Endothelial cell (in vitro differentiated cells): ENCODE measurements around the gene GRM4. TPM values are rescaled to one million over a fixed set of nuclear protein-coding genes. Genes with fewer than 3 reads are reported as not detected.

Source experiments
- DNase-seq: peaks from one replicate; pipeline ENCODE4 v3.0.0; 2021; ENCODE audit warnings: low spot score
- H3K27ac Mint-ChIP-seq: one replicate; pipeline ENCODE4 v1.8.0; 2021; ENCODE audit warnings: mixed read lengths, inconsistent platforms; ENCODE audit not compliant: unreplicated experiment
- H3K27me3 Mint-ChIP-seq: one replicate; pipeline ENCODE4 v1.8.0; 2021; ENCODE audit warnings: mild to moderate bottlenecking, moderate library complexity, mixed read lengths, inconsistent platforms; ENCODE audit not compliant: unreplicated experiment
- H3K36me3 Mint-ChIP-seq: one replicate; pipeline ENCODE4 v1.8.0; 2021; ENCODE audit warnings: mild to moderate bottlenecking, low read depth, mixed read lengths, inconsistent platforms; ENCODE audit not compliant: unreplicated experiment
- H3K4me1 Mint-ChIP-seq: one replicate; pipeline ENCODE4 v1.8.0; 2021; ENCODE audit warnings: mild to moderate bottlenecking, mixed read lengths, inconsistent platforms; ENCODE audit not compliant: unreplicated experiment
- H3K4me3 Mint-ChIP-seq: one replicate; pipeline ENCODE4 v1.8.0; 2021; ENCODE audit warnings: mild to moderate bottlenecking, mixed read lengths, inconsistent platforms; ENCODE audit not compliant: unreplicated experiment
- H3K9me3 Mint-ChIP-seq: one replicate; pipeline ENCODE4 v1.8.0; 2021; ENCODE audit warnings: mixed read lengths, inconsistent platforms; ENCODE audit not compliant: unreplicated experiment
- total RNA-seq: library from RNA; stranded (reverse); fragmentation: NEBNext Ultra II Directional; extraction: Animal tissue kit (Norgen Biotek cat#: 25700); gene quantifications from one replicate; pipeline ENCODE4 v1.2.1, GENCODE V29; 2021; ENCODE audit not compliant: unreplicated experiment
- TF ChIP-seq, protein P1 (sequence below): fragments of 200-600 bp; sonication (generic); IDR thresholded peaks from one replicate; pipeline ENCODE4 v1.5.0; 2021; ENCODE audit warnings: antibody characterized with exemption; ENCODE audit not compliant: unreplicated experiment

GRM4 gene
- total RNA-seq, 1 donor from 2014 or later, result 2.6 TPM

DNA sequence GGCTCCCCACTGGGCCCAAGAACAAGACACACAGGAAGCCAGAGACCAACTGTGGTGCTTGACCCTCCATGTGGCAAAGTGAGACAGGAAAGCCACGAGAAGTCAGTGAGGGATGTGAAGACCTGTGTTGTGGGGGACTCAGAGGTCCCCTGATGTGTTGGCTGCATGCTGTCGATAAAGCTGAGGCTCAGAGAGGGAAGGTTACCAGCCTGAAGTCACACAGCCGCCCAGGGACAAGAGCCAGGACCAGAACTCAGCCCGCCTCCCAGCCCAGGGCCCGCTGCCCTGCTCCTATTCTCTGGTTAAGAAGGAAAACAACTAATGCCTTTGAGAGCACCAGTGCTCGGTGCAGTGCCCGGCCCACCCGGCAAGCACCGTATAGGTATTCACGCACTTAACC, 63.5 kb downstream of the GRM4 start:
- Mint-ChIP-seq H3K36me3 (no peaks in the 10 kb centered on the region), H3K27ac (no peak overlapping the region), H3K4me1 (peaks cover 8% of the 10 kb centered on the region), H3K4me3 (no peak overlapping the region), H3K27me3 (peaks cover 9% of the 10 kb centered on the region), H3K9me3 (no peaks in the 10 kb centered on the region)
- TF ChIP-seq, protein P1, sequence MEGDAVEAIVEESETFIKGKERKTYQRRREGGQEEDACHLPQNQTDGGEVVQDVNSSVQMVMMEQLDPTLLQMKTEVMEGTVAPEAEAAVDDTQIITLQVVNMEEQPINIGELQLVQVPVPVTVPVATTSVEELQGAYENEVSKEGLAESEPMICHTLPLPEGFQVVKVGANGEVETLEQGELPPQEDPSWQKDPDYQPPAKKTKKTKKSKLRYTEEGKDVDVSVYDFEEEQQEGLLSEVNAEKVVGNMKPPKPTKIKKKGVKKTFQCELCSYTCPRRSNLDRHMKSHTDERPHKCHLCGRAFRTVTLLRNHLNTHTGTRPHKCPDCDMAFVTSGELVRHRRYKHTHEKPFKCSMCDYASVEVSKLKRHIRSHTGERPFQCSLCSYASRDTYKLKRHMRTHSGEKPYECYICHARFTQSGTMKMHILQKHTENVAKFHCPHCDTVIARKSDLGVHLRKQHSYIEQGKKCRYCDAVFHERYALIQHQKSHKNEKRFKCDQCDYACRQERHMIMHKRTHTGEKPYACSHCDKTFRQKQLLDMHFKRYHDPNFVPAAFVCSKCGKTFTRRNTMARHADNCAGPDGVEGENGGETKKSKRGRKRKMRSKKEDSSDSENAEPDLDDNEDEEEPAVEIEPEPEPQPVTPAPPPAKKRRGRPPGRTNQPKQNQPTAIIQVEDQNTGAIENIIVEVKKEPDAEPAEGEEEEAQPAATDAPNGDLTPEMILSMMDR, result no peak
- no peak for DNase-seq

DNA sequence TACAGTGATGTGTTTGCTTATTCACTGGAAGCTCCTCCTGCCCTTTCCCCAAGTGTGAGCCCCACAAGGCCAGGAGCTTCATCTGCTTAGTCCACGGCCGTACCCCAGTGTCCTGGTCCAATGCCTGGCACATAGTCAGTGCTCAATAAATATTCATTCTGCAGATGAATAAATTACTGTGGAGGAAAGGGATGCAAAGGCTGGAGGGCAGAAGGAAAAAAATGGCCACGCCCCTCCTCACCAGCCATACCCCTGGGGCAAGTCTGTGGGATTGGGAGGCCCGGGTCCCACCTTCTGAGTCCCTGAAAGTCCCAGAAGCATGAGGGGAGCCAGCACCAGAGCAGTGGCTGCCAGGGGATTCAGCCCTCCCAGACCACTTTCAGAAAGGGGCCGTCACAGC, 65.5 kb downstream of the GRM4 start:
- H3K27ac Mint-ChIP-seq, result no peak overlapping the region
- DNase-seq, result no peak
- H3K27me3 Mint-ChIP-seq, result peaks cover 10% of the 10 kb centered on the region
- H3K4me1 Mint-ChIP-seq, result peaks cover 8% of the 10 kb centered on the region
- no peaks in the 10 kb centered on the region for H3K9me3 Mint-ChIP-seq
- no peak overlapping the region for H3K4me3 Mint-ChIP-seq
- TF ChIP-seq, protein P1, result no peak
- H3K36me3 Mint-ChIP-seq, result no peaks in the 10 kb centered on the region

DNA sequence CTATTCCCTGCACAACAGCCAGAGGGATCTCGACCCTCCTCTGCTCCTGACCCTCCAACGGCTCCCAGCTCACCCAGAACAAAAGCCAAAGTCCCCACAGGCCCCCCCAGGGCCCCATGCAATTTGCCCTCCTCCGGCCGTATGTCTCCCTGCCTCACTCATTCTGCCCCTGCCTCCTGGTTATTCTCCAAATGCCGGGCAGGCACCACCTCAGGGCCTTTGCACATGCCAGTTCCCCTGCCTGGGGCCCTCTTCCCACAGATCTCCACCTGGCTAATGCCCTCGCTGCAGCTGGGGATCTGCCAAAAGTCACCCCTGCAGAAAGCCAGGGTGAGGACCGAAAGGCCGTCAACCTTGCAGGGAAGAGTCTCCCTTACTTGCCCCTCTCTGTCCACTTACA, 66.0 kb downstream of the GRM4 start:
- Mint-ChIP-seq H3K27me3 (peaks cover 11% of the 10 kb centered on the region), H3K36me3 (no peaks in the 10 kb centered on the region), H3K9me3 (no peaks in the 10 kb centered on the region), H3K27ac (no peak overlapping the region), H3K4me3 (no peak overlapping the region), H3K4me1 (peaks cover 8% of the 10 kb centered on the region)
- TF ChIP-seq, protein P1, result no peak
- no peak for DNase-seq

DNA sequence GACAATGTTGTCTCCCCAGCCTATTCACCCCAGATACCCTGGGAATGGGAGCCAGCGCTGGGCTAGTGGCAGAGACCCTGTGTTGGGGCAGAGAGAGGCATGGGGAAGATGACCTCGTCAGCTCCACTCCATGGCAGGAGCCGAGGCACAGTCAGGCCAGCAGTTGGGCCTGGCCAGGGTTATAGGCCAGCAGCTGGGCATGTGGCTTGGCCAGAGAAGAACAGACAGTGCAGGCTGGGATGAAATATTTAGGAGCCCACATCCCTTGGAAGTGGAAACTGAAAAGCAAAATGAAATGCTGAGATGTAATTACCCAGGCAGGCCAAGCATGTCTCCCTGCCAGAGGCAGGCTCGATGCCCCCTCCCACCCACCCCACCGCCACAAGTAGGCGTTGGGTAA, 70.0 kb downstream of the GRM4 start:
- no peak for DNase-seq
- no peaks in the 10 kb centered on the region for H3K36me3 Mint-ChIP-seq
- peaks cover 4% of the 10 kb centered on the region for H3K4me1 Mint-ChIP-seq
- H3K4me3 Mint-ChIP-seq, result no peak overlapping the region
- H3K27me3 Mint-ChIP-seq, result peaks cover 9% of the 10 kb centered on the region
- no peak overlapping the region for H3K27ac Mint-ChIP-seq
- TF ChIP-seq, protein P1, result no peak
- H3K9me3 Mint-ChIP-seq, result no peaks in the 10 kb centered on the region

DNA sequence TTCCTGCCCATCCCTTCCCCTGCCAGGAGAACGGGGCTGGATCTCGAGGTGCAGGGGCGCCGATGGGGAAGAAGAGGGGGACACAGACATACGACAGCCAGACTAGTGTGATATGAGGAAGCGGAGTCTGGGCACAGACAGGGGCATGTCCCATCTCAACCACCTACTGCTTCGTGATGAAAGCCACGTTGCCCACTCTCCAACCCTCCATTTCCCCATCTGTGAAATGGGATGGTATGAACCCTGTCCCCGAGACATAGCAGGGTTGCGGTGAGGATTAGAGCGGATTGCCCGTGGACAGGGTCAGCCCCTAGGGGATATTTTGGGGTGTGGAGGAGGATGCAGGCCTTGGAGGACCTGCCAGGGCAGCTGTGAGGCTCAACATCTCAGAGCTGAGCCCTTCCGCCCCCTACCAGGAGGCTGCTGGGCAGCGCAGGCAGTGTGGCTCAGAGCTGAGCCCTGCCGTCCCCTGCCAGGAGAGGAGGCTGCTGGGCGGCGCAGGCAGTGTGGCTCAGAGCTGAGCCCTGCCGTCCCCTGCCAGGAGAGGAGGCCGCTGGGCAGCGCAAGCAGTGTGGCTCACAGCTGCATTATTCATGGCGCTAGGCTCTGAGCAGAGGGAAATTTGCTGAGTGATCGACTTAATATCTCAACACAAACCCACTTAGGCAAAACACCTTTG, 71.7 kb downstream of the GRM4 start:
- no peak overlapping the region for H3K4me3 Mint-ChIP-seq
- no peak overlapping the region for H3K27ac Mint-ChIP-seq
- TF ChIP-seq, protein P1, result no peak
- no peak for DNase-seq
- peaks cover 4% of the 10 kb centered on the region for H3K27me3 Mint-ChIP-seq
- no peaks in the 10 kb centered on the region for H3K9me3 Mint-ChIP-seq
- no peaks in the 10 kb centered on the region for H3K36me3 Mint-ChIP-seq
- peaks cover 4% of the 10 kb centered on the region for H3K4me1 Mint-ChIP-seq
